ENCODE data around the gene MKI67.
"Not testable (repeated sequence)": the region's sequence is repeated elsewhere in the genome, so short reads cannot be mapped to it uniquely, and the experiment has no call there.

Gene MKI67

DNA sequence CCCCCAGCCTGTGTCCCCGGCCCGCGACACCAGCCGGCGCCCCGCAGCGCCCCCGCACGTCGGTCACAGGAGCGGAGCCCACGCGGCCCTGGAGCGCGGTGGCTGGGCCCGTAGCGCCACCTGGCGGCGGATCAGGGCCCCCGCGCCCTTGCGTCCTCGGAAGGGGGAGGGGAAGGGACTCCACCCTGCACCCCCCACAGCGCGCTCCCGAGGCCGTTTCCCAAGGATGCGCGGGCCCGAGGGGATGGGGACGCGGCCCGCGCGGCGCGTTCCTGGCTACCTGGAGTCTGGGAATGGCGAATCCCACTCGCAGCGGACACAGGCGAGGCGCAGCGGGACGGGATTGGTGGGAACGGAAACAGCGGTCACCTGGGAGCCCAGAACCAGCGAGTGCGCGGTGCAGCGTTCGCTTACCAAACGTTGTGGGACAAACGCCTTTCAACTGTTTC is 23.8 kb upstream of the MKI67 start:
- DNase-seq (ENCODE audit: low spot score) = peak; percentile 95

DNA sequence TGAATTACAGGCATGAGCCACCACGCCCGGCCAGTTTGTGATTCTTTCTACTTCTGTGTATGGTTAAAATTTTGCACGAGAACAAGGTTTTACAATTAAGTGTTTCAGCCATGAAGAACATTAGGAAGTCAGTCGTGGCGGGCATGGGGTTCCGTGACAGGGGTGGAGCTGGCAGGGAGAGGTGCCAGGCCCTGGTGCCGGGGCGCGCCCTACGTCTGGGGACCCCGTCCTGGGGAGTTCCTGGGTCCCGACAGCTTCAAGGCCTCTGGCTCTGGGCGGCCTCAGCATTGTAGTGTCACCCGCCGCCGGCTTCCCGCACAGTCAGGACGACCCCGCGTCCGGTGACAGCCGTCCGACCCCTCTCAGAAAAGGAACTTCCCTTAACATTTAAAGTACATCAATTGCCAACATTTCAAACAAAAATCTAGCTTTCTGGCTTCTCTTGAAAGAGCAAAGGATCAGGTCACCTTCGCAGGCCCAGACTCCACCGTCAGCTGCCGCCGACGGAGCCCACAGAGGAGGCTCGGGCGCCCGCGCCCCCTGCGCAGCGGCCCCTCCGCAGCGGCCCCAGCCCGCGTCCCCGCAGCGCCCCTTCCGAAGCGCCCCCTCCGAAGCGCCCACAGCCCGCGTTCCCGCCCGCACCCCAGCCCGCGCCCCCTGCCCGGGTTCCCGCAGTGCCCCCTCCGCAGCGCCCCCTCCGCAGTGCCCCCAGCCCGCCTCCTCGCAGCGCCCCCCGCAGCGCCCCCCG is 23.2 kb upstream of the MKI67 start:
- no peak for DNase-seq (ENCODE audit: low spot score)

DNA sequence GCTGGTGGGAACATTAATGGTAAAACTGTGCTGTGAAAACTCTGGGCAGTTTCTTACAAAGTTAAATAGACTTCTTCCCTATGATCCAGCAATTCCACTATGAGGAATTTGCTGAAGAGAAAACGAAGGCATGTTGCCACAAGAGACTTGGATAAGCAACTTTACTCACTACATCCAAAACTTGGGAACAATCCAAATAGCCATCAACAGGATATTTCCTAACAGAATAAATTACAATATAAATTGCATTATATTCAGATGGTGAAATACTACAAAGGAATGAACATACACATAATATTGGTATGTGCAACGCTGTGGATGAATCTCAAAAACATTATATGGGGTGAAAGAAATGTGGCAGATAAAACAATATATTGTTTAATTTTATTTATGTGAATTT is 21.4 kb upstream of the MKI67 start:
- DNase-seq (ENCODE audit: low spot score) = peak; percentile 63

DNA sequence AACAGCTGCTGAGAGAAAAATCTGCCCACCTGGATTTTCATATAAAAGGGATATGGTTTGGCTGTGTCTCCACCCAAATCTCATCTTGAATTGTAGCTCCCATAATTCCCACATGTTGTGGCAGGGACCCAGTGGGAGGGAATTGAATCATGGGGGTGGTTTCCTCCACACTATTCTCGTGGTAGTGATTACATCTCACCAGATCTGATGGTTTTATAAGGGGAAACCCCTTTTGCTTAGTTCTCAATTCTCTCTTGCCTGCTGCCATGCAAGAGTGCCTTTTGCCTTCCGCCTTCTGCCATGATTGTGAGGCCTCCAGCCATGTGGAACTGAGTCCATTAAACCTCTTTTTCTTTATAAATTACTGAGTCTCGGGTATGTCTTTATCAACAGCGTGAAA is 20.8 kb upstream of the MKI67 start:
- DNase-seq (ENCODE audit: low spot score) = no peak

DNA sequence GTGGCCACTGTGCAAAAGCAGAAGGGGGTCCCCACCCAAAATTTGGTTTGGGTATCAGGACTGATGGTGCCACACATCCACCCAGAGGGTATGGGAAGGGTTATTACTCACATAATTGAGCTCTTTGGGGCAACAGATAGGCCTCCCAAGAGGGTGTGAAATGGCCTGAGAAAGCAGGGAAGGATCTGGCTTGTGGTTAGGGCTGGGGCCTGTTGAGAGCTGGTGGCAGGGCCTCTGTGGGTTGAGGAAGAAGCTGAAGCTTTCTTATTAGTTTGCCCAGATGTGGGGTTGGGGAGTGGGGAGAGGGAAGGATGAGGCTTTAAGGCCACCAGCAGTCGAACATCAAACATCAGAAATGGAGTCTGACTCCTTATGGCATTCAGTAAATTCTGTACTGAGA is 18.3 kb upstream of the MKI67 start:
- DNase-seq (ENCODE audit: low spot score) = no peak

DNA sequence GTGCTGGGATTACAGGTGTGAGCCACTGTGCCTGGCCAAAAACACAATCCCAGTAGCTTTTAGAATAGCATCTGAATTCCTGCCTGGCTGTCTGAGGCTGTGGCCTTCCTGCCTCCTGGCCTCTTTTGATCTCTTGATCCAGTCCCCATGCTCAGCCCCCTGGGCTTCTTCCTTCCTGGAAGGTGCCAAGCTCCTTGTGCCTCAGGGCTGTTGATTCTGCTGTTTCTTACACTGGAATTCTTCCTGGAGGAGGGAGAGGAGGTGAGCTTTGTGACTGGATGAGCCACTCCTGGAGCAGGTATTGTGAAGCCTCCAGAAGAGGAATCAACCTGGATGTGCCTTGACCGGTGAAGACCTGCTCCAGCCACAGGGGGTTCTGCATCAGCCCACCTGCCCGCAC is 17.3 kb upstream of the MKI67 start:
- no peak for DNase-seq (ENCODE audit: low spot score)

DNA sequence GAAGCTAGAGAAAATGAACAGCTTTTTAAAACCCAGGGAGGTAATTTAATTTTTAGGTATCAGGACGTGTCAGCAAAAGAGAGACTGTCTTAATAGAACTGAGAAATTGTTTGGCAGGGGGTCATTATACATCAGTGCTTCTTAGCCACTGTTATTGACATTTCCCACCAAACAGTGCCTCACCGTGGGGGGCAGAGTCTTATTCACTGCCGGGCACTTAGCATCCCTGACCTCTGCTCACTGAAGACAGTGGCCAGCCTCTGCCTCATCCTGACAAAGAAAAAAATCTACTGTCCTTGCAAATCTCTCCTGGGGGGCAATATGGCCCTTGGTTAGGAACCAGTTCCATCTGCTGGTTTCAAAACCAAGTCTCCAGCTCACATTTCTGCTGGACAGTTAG is 14.2 kb upstream of the MKI67 start:
- DNase-seq (ENCODE audit: low spot score) = no peak

DNA sequence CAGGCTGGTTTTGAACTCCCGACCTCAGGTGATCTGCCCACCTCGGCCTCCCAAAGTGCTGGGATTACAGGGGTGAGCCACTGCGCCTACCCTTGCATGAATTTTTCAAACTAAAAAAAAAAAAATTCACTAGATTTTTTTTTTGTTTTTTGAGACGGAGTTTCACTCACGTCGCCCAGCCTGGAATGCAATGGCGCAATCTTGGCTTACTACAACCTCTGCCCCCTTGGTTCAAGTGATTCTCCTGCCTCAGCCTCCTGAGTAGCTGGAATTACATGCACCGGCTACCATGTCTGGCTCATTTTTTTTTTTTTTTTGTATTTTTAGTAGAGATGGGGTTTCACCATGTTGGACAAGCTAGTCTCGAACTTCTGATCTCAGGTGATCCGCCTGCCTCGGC is 12.2 kb upstream of the MKI67 start:
- DNase-seq (ENCODE audit: low spot score) = not testable (repeated sequence)

DNA sequence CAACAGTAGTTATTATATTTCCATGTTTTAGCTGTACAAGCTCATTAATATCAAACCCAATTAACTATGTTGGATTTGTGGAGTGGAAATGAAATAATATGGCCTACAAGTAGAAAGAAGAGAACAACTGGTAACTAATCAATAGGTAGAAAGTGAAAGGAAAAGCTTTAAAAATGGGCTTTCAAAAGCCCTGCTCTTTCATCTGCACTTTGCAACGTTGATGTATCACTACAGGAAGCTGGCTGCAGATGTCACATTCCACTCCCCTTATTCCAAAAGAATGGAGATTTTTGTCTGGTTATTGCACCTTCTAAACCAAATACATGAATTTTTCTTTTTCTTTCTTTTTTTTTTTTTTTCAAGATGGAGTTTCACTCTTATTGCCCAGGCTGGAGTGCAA is 11.7 kb upstream of the MKI67 start:
- DNase-seq (ENCODE audit: low spot score) = peak; percentile 29

DNA sequence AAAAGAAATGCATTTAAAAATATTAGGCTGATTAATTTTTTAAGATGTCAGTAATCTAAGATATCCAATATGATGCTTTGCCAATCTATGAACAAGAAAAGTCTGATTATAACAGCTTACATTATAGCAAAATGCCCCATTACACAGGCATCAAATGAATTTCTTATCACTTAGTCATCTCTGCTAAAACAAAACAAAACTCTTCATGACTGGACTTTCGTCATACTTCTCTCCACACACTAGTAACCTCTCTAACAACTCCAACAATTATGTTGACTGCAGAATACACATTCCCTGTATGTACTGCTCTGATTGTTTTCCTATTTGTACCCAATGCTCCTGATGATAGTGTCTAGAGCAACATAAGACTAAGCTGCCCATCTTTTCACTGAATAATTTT is 3.8 kb upstream of the MKI67 start:
- DNase-seq (ENCODE audit: low spot score) = no peak

DNA sequence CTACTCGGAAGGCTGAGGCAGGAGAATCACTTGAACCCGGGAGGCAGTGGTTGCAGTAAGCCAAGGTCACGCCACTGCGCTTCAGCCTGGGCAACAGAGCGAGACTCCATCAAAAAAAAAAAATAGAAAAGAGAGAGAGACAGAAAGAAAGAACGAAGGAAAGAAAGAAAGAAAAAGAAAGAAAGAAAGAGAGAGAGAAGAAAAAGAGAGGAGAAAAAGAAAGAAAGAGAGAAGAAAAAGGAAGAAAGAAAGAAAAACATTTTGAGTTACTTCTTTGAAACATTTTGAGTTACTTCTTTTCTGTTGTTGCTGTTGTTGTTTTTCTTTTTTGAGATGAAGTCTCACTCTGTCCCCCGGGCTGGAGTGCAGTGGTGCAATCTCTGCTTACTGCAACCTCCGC is 2.4 kb upstream of the MKI67 start:
- DNase-seq (ENCODE audit: low spot score) = no peak

DNA sequence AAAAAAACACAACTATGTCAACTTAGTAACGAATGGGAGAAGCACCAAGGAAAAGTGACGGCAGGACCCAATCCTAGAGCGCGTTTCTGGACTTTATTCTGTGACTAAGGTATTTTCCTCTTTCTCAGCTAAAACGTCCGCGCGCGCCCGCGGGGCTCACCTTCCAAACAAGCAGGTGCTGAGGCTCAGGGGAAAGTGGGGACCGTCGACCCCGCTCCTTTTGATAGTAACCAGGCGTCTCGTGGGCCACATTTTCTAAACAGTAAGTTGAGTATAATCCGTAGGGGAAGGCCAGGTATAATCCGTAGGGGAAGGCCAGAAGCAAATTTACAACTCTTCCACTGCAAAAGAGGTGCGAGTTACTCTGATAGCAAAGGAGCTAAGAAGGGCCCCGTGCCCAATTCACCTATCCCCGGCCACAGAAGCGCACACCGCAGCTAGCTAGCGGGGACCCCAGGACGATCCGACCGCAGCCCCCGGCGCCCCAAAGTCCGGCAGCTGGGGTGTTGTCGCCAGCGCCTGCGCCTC is 743 bp downstream of the MKI67 start:
- peak; percentile 29 for DNase-seq (ENCODE audit: low spot score)

DNA sequence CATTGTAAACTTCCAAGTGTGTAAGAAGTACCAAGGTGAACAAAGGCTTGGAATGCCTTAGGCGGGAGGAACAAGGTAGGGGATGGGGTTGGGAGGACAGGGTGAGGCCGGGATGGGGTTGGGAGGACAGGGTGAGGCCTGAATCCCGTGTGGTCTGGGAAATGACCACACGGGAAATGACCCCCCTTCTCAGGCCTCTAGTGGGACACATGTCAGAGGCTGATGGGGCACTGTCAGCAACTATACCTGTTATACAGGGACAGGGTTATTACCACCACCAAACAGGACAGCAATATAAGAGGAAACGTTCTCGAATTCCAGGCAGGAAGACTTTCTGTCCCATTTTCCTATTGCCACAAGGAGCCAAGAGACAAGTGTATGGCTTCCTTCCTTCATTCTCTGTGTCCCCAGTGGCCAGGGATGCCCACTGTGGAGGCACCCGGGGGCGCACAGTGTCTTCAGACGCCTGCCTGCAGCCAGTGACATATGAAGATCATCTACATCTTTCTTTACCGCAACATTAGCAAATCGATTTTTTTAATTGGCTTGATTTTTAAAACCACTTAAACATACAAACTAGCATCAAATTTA is 1.3 kb downstream of the MKI67 start:
- DNase-seq (ENCODE audit: low spot score) = peak; percentile 21

DNA sequence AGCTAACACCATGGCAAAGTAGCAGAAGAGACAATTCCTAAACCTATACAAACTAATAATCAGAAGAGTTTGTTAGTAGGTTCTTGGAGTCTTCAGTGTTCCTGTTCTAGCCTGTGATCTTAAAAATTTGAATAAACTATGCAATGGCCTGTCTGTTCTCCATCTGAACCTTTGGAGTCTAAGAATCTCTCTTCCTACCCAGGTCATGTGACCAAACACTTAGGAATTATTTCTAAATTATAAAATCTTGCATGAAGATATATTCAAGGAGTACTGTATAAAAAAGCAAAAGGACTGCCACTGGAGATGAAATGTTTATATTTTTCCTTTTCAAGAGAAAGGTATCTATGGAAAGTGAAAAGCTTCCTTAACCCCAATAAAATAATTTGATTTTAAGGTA is 2.4 kb downstream of the MKI67 start:
- peak; percentile 16 for DNase-seq (ENCODE audit: low spot score)

DNA sequence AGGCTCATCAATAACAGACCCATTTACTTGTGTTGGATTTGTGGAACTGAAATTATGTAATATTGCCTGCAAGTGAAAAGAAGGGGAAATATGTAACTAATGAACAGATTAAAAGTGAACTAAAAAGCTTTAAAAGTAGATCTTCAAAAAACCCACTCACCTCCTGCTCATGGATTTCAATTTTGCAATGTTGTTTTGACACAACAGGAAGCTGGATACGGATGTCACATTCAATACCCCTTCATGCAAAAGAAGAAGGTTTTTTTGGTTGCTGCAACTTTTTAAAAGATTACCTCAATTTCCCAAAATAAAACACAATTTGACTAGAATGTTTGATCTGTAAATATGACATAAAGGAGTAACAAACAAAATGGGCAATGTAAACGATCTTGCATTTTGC is 3.3 kb downstream of the MKI67 start:
- no peak for DNase-seq (ENCODE audit: low spot score)

DNA sequence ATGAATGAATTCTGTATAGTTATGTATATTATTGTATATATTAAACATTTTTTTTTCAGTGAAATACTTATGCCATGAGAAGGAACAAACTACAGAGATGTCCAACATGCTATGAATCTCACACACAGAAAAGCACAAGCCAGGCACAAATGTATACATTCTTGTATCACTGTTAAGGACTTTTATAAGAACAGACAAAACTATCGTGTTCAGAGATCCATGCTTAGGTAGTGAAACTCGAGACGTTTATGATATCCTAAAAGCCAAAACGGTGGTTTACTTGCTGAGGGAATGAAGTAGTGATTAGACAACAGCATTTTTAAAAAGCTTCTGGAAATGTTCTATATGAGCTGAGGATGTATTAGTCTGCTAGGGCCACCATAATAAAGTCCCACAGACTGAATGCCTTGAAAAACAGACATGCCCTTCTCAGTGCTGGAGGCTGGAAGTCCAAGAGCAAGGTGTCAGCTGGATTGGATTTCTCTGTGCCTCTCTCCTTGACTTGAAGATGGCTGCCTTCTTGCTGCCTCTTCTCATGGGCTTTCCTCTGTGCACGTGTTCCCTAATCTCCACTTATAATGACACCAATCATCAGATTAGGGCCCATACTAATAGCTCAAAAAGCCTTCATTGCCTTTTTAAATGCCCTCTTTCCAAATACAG is 4.3 kb downstream of the MKI67 start:
- no peak for DNase-seq (ENCODE audit: low spot score)

DNA sequence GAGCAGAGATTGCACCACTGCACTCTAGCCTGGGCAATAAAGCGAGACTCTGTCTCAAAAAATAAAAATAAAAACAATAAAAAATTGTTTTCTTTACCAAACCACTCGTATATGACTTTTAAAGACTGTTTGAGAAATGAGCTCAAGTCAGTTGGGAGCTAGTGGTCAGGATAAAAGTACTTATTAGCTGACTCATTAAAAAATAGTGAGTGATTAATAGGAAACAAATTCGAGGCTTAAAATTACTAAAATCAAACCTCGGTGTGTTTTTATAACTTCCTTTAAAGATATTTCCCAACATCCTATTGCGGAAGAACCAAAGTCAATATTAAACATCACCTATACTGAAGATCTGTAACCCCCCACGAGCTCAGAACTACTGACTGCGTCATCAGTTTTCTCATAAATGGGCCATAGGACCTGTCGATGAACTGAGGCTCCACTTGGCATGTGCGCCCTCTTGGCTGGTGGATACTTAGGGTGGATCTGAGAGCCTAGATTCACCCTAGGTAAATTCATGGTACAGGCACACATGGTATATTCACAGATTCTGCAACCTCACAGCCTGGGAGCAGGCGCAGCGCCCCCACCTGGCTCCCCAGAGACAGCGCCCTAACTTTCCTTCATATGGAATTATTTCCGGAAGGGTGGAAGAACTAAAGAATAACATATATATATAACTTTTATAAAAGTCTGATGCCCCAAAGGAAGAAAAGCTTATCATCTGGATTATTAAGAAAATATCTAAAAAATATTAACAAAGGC is 9.2 kb downstream of the MKI67 start:
- DNase-seq (ENCODE audit: low spot score) = no peak

DNA sequence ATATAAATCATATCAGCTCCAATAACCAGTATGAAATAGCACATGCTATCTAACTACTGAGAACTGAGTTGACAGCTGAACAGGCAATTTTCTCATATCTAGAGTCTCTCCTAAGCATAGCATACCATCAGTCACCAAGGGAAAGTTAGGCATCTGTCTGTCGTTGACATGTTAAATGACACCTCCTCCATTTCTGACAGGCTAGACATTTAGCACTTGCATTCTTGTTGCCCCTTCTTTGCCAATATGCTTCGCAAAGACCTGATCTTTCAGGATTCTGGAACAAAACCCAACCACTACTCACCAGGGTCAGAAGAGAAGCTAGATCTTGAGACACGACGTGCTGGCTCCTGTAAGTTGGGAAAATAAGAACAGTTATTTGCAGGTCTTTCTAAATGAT is 10.0 kb downstream of the MKI67 start:
- DNase-seq (ENCODE audit: low spot score) = no peak

DNA sequence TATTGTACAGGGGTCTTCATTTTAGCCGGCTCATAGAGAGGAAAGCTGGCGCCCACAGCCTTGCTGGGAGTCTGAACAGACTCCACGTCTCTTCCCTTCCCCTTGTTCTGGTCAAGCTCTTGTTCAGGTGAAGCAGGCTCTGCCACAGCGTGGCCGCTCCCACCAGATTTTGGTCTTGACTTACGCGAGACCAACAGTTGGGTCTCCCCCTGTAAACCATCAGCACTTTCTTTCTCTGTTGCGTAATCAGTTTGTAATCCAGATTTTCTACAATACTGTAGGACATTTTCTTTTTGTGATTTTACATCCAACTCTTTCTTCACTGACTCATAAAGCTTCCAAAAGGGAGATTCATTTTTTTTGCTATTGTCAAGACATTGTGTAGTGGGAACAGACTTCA is 10.9 kb downstream of the MKI67 start:
- no peak for DNase-seq (ENCODE audit: low spot score)

DNA sequence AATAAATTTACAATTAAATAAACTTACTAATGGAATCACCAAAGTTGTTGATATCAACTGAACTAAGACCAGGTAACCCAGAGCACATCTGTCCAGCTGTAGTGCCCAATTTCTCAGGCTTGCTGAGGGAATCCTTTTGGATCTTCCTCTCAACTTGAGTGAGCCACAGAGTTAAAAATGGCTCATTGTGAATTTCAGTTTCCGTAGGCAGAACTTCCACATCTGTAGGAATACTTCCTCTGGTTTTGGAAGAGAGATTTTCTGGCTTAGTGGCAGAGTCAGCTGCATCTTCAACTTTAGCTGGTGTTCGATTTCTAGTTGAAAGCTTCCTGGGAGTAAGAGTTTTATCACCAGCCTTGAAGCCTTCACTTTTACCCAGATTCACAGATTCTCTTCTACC is 11.3 kb downstream of the MKI67 start:
- no peak for DNase-seq (ENCODE audit: low spot score)

DNA sequence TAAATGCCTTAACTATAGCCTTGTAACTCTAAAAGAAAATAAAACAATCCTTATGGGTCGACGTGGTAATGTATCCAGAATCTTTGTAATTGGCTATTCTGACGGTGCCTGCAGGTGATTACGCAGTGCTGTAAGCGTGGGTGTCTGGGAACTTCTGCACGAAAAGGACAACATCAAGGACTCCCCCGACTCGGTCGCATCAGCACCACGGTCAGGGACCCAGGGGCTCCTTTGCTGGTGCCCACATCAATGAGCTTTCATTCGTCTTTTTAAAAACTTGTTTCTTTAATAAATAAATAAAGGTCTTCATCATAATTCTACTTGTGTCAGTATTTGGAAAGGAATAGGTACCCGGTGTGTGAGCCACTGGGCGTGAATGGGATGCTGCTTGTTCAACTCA is 13.2 kb downstream of the MKI67 start:
- no peak for DNase-seq (ENCODE audit: low spot score)

DNA sequence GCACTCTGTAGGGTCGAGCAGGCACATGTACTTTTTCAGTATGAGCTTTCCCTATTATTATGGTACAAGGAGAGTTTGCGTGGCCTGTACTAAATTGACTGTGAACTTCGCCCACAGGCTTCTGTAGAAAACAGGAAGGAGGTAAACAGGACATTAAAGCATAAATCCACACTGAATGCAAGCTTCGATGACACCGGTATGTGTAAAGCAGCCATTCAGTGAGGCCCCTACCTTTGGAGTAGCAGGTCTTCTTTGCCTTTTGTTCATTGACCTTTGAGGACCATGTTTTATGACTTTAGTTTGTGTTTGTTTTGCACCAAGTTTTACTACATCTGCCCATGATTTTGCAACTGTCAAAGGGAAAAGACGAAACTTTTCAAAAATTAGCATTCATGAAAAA is 14.5 kb downstream of the MKI67 start:
- DNase-seq (ENCODE audit: low spot score) = no peak

DNA sequence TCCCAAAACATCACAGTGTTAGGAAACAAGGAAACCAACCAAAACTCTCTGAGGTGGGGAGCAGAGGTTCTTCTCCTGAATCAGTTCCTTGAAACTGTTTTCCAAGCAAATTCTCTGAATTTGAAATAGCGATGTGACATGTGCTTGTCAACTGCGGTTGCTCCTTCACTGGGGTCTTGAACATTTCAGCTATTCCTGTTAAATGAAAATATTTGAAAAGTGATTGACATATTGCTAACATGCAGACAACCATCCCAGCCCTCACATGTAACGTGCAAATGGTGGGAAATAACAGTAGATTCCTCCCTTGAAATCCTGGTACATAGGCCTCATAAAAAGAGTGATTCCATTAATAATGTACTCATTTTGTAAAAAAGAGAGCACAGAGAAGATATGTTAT is 15.9 kb downstream of the MKI67 start:
- DNase-seq (ENCODE audit: low spot score) = no peak
